Endothelial cell of umbilical vein (primary cell): ENCODE results near the gene VPS41. TPM values are rescaled to one million over a fixed set of nuclear protein-coding genes. Genes with fewer than 3 reads are reported as not detected.

Experiments used
- BruUV-seq: library from RNA; stranded (reverse); fragments of 400-500 nt; replicated peaks from 2 replicates; lab custom pipeline; 2021; lab: Mats Ljungman, UMichigan
- CTCF ChIA-PET: fragments of 300-600, 350-600 bp; sonication (Branson Sonifier 250); formaldehyde crosslinking; loops from one replicate; lab custom pipeline; 2021; ENCODE audit warnings: antibody characterized with exemption, inconsistent platforms; lab: Charles Lee
- POLR2A ChIA-PET: fragments of 300-600, 350-600 bp; sonication (Branson Sonifier 250); formaldehyde crosslinking; loops from one replicate; lab custom pipeline; 2021; ENCODE audit warnings: antibody characterized with exemption, inconsistent platforms; lab: Charles Lee
- DNase-seq: peaks from one replicate; pipeline ENCODE4 v3.0.0-alpha.2; 2011; ENCODE audit warnings: low read depth, low spot score
- FAIRE-seq: peaks from 2 replicates; lab custom pipeline; 2011; peaks lifted over from hg19 to GRCh38; lab: Jason Lieb, UNC
- H2AFZ ChIP-seq: 2 replicates; pipeline ENCODE4 v1.6.0; 2012; ENCODE audit warnings: low read depth, low read length, control low read depth, inconsistent platforms
- H3K27ac ChIP-seq: 2 replicates; pipeline ENCODE4 v1.5.1; 2011; ENCODE audit warnings: low read depth, mild to moderate bottlenecking, control low read depth, low read length, moderate library complexity; ENCODE audit not compliant: insufficient read depth
- H3K27me3 ChIP-seq, 2 experiments: 2 replicates each; pipeline versions ENCODE4 v1.6.0 to v1.6.1; 2011; ENCODE audit warnings: low read length in 2 of 2, mixed read lengths in 1 of 2; ENCODE audit not compliant: control insufficient read depth in 2 of 2, insufficient read depth in 2 of 2
- H3K36me3 ChIP-seq, 2 experiments: 2 replicates in 1 of 2; 3 replicates in 1 of 2; pipeline ENCODE4 v1.5.1; 2011; ENCODE audit warnings: low read length in 2 of 2, mild to moderate bottlenecking in 1 of 2, moderate library complexity in 1 of 2; ENCODE audit not compliant: control insufficient read depth in 2 of 2, insufficient read depth in 2 of 2; ENCODE audit errors: extremely low read depth in 1 of 2
- H3K4me1 ChIP-seq: 3 replicates; pipeline ENCODE4 v1.5.1; 2011; ENCODE audit warnings: mild to moderate bottlenecking, low read length; ENCODE audit not compliant: control insufficient read depth, insufficient read depth; ENCODE audit errors: extremely low read depth
- H3K4me2 ChIP-seq: 2 replicates; pipeline ENCODE4 v1.6.1; 2011; ENCODE audit warnings: low read length, control low read depth, mixed read lengths; ENCODE audit not compliant: insufficient read depth
- H3K4me3 ChIP-seq, 3 experiments: fragments of 200-600 bp in 1 of 3; sonication (generic), shearing (Covaris generic) in 1 of 3; replicated peaks in 1 of 3; 2 replicates each; pipeline ENCODE4 v1.5.1; 2011 to 2016; ENCODE audit warnings: control low read depth in 3 of 3, low read length in 3 of 3, mild to moderate bottlenecking in 2 of 3, inconsistent platforms in 1 of 3, low read depth in 1 of 3, moderate library complexity in 1 of 3; ENCODE audit not compliant: insufficient read depth in 1 of 3
- H3K79me2 ChIP-seq: 2 replicates; pipeline ENCODE4 v1.6.0; 2012; ENCODE audit warnings: low read length, inconsistent platforms; ENCODE audit not compliant: control insufficient read depth, insufficient read depth
- H3K9ac ChIP-seq: replicated peaks from 2 replicates; pipeline ENCODE3; 2011; ENCODE audit warnings: low read length, control low read depth; ENCODE audit not compliant: insufficient read depth; ENCODE audit errors: extremely low read depth
- H3K9me1 ChIP-seq: replicated peaks from 3 replicates; pipeline ENCODE4 v1.6.0; 2011; ENCODE audit warnings: mild to moderate bottlenecking, low read length; ENCODE audit not compliant: control insufficient read depth, insufficient read depth; ENCODE audit errors: extremely low read depth
- H3K9me3 ChIP-seq: replicated peaks from 2 replicates; pipeline ENCODE4 v1.5.1; 2012; ENCODE audit warnings: low read length, inconsistent platforms; ENCODE audit not compliant: control insufficient read depth, insufficient read depth
- H4K20me1 ChIP-seq: replicated peaks from 2 replicates; pipeline ENCODE3; 2011; ENCODE audit warnings: mild to moderate bottlenecking, low read length; ENCODE audit not compliant: control insufficient read depth, insufficient read depth; ENCODE audit errors: extremely low read depth
- CTCF ChIP-seq, 2 donors: IDR thresholded peaks; 1 replicate in 1 of 2; 2 replicates in 1 of 2; pipeline ENCODE4 v1.5.1; 2011; ENCODE audit warnings: low read length in 2 of 2, mild to moderate bottlenecking in 2 of 2, moderate library complexity in 2 of 2, control low read depth in 1 of 2, inconsistent platforms in 1 of 2, low read depth in 1 of 2; ENCODE audit not compliant: insufficient read depth in 1 of 2; ENCODE audit errors: extremely low read depth in 1 of 2
- EZH2 ChIP-seq: IDR thresholded peaks from 2 replicates; pipeline ENCODE4 v1.6.1; 2012; ENCODE audit warnings: borderline replicate concordance, low read depth, mild to moderate bottlenecking, moderate library complexity, low read length, inconsistent platforms; ENCODE audit not compliant: severe bottlenecking
- FOS ChIP-seq: IDR thresholded peaks from 2 replicates; pipeline ENCODE4 v1.6.1; 2011; ENCODE audit warnings: mild to moderate bottlenecking, low read length, moderate library complexity, borderline replicate concordance; ENCODE audit not compliant: insufficient read depth
- GATA2 ChIP-seq: IDR thresholded peaks from 2 replicates; pipeline ENCODE4 v1.7.0; 2011; ENCODE audit warnings: low read depth, mild to moderate bottlenecking, moderate library complexity, mixed read lengths, low read length; ENCODE audit not compliant: insufficient read length, insufficient read depth
- JUN ChIP-seq: IDR thresholded peaks from 2 replicates; pipeline ENCODE4 v1.6.1; 2011; ENCODE audit warnings: borderline replicate concordance, low read depth; ENCODE audit not compliant: insufficient read length, insufficient read depth
- MYC ChIP-seq: IDR thresholded peaks from one replicate; pipeline ENCODE4 v1.6.1; 2011; ENCODE audit warnings: mild to moderate bottlenecking, low read depth, low read length
- POLR2A ChIP-seq: IDR thresholded peaks from 2 replicates; pipeline ENCODE4 v1.6.1; 2012; ENCODE audit warnings: low read depth, mild to moderate bottlenecking, control low read depth, low read length
- POLR2AphosphoS5 ChIP-seq: IDR thresholded peaks from 2 replicates; pipeline ENCODE4 v1.6.1; 2012; ENCODE audit warnings: low read depth, mild to moderate bottlenecking, control low read depth, low read length, moderate library complexity; ENCODE audit not compliant: insufficient read depth
- dilution Hi-C: fragments of 300-500 bp; cut with MboI; formaldehyde crosslinking; loops from one replicate; pipeline ENCODE4 v1.15.0; 2019; ENCODE audit warnings: low sequenced_read_pairs; ENCODE audit not compliant: extremely low pct_ligation_motif_present
- intact Hi-C: fragments of 100-400 bp; cut with micrococcal nuclease; formaldehyde crosslinking; loops from one replicate; pipeline ENCODE4 v1.10.0; 2022
- polyA plus RNA-seq, 4 experiments: library from polyadenylated mRNA; depleted of rRNA in 3 of 4; stranded (reverse) in 3 of 4; unstranded in 1 of 4; fragments of >200 nt; gene quantifications; 2 replicates each; pipeline versions ENCODE4 v1.2.1 to v1.2.3, GENCODE V29; 2011 to 2012; ENCODE audit warnings: missing spikeins in 1 of 4
- total RNA-seq: library from RNA; stranded (reverse); gene quantifications from 2 replicates; pipeline ENCODE4 v1.2.3, GENCODE V29; 2021
- TF ChIP-seq, protein P1 (sequence below): IDR thresholded peaks from 2 replicates; pipeline ENCODE4 v1.6.1; 2011; ENCODE audit not compliant: insufficient read depth, insufficient read length

VPS41 gene
- total and polyA plus RNA-seq, 2 donors (not counting 3 experiments of a cell fraction or from before 2014, with no cell fraction given) = 14.3 to 79.8 TPM

DNA sequence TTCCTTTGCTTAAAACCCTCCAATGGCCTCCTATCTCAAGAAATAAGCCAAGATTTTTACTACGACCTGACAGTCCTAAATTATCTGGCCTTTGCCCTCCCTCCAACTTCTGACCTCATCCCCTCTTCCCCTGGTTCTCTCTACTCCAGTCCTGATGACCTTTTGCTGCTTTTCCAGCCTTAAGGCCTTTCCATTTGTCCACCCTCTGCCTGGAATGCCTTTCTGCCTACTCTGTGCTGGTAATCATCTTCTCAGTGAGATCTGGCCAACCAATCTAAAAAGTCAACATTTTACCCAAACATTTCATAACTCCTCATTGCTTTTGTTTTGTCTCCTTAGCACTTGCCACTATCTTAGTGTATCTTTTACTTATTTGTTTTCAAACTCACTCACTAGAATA, 75.7 kb downstream of the VPS41 start:
- no peak for TF ChIP-seq POLR2A
- no peak for TF ChIP-seq FOS
- no peak for TF ChIP-seq POLR2AphosphoS5
- TF ChIP-seq, protein P1, sequence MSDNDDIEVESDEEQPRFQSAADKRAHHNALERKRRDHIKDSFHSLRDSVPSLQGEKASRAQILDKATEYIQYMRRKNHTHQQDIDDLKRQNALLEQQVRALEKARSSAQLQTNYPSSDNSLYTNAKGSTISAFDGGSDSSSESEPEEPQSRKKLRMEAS = no peak
- no peak for TF ChIP-seq EZH2
- TF ChIP-seq MYC = no peak
- TF ChIP-seq JUN = no peak
- TF ChIP-seq CTCF (IDR thresholded peaks at IDR 0.05; ENCODE audit: extremely low read depth in 1 of 2, insufficient read depth in 1 of 2, low read depth in 1 of 2, low read length in 2 of 2) = no peak
- no peak for TF ChIP-seq GATA2
- no peak for DNase-seq
- Histone ChIP-seq H3K4me1 (no peaks in the 10 kb centered on the region), H4K20me1 (no peaks in the 10 kb centered on the region), H3K9ac (no peak overlapping the region), H3K4me3 (no peak overlapping the region), H3K27ac (no peak overlapping the region), H2AFZ (no peak overlapping the region), H3K27me3 (no peaks in the 10 kb centered on the region), H3K9me1 (no peaks in the 10 kb centered on the region), H3K4me2 (no peak overlapping the region), H3K79me2 (no peaks in the 10 kb centered on the region), H3K36me3 (no peaks in the 10 kb centered on the region), H3K9me3 (no peaks in the 10 kb centered on the region)
- no peak for FAIRE-seq
- CTCF ChIA-PET = no interaction called here
- POLR2A ChIA-PET = no interaction called here
- BruUV-seq = no TSS peak
- intact Hi-C loops = no loop called here
- dilution Hi-C loops = no loop called here
